D721Med (cell line): Measurements from ENCODE around the gene SPINK13.
"Not testable (repeated sequence)": the region's sequence is repeated elsewhere in the genome, so short reads cannot be mapped to it uniquely, and the experiment has no call there.

Source experiments
- DNase-seq: peaks from one replicate; pipeline ENCODE4 v3.0.0; 2011; ENCODE audit warnings: low spot score; ENCODE audit not compliant: insufficient read length
- FAIRE-seq: peaks from 2 replicates; lab custom pipeline; 2011; peaks lifted over from hg19 to GRCh38; lab: Jason Lieb, UNC
- CTCF ChIP-seq: IDR thresholded peaks from 2 replicates; pipeline ENCODE4 v1.5.1; 2012; ENCODE audit warnings: mild to moderate bottlenecking, control low read depth; ENCODE audit not compliant: insufficient read depth; ENCODE audit errors: missing control alignments

The SPINK13 gene

GRCh38 chr5:148238418-148238794 lies 30.2 kb upstream of the SPINK13 start, which contains the start of gene MARCOL:
Gene MARCOL, plus strand, starts transcription at chr5:148238525. Its CDS starts 73 bp downstream, at chr5:148238598.
- no peak for DNase-seq
- no peak for FAIRE-seq
- no peak for TF ChIP-seq CTCF

GRCh38 chr5:148248894-148249293 lies 19.7 kb upstream of the SPINK13 start:
- no peak for TF ChIP-seq CTCF
- DNase-seq (no peak), FAIRE-seq (no peak)

GRCh38 chr5:148255456-148255855 lies 13.1 kb upstream of the SPINK13 start:
- DNase-seq (no peak), FAIRE-seq (no peak)
- TF ChIP-seq CTCF: no peak

- no peak for TF ChIP-seq CTCF
- DNase-seq: no peak
- FAIRE-seq: no peak
These were observed 9.3 kb upstream of the SPINK13 start for GRCh38 chr5:148259288-148259687.

- DNase-seq (no peak), FAIRE-seq (no peak)
- no peak for TF ChIP-seq CTCF
These were observed 7.4 kb upstream of the SPINK13 start for GRCh38 chr5:148261221-148261620.

GRCh38 chr5:148267962-148268361 lies 632 bp upstream of the SPINK13 start:
- FAIRE-seq: no peak
- DNase-seq: no peak

GRCh38 chr5:148275129-148275528 lies 6.5 kb downstream of the SPINK13 start:
- not testable (repeated sequence) for FAIRE-seq, DNase-seq

More at GRCh38 chr5:148267962-148268361, 632 bp upstream of the SPINK13 start:
- TF ChIP-seq CTCF: no peak

- DNase-seq, FAIRE-seq: not testable (repeated sequence)
These were observed 12.3 kb downstream of the SPINK13 start for GRCh38 chr5:148280893-148281292.

GRCh38 chr5:148281336-148281735 lies 12.7 kb downstream of the SPINK13 start:
- not testable (repeated sequence) for FAIRE-seq, DNase-seq
